Measurements from ENCODE around the gene SLC38A5. TPM values are rescaled to one million over a fixed set of nuclear protein-coding genes. Genes with fewer than 3 reads are reported as not detected.

The SLC38A5 gene
- total RNA-seq, 1 donor from 2014 or later, result 28.3 TPM

DNA sequence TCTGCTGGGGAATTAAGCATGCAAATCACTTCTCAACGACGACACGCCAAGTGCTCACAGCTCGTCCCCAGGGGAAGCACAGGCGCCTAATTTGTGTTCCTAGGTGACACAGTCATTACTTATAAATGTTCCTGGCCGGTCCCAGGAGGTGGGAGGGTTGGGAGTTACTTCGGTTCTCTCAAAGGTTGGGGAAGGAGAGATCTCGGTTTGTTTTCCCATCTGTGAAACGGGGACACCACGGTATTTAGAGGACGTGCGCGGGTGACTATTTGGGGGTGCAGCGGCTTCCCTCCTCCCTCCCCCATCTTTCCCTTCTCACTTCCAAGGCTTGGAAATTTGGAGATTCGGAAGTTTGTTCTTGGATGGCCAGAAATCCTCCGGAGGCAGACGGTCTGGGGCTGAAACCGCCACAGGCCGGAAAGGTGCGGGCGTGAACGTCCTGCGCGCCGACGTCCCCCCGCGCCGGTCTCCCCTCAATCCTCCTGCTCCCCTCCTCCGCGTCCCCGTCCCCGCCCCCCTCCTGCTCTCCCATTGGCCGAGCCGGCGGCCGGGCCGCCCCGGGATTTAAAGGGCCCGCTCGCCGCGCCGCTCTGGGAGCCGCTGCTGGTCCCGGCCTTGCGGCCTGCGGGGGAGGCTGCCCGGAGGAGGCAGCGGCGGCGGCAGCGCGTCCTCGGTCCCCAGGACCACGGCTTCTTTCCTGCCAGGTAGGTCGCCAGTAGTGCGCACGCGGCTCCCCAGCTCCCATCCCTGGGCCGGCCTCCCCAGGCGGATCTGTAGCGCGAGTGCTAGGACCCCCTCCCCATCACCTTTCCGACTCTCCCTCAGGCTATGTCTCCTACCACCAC, 38.6 kb upstream of the SLC38A5 start, which contains the start of gene PORCN:
Gene PORCN, plus strand, starts transcription at position 593 of the 845 bp plus-strand sequence. CDS start 829 bp downstream, outside the sequence.
- TF ChIP-seq, protein P1, sequence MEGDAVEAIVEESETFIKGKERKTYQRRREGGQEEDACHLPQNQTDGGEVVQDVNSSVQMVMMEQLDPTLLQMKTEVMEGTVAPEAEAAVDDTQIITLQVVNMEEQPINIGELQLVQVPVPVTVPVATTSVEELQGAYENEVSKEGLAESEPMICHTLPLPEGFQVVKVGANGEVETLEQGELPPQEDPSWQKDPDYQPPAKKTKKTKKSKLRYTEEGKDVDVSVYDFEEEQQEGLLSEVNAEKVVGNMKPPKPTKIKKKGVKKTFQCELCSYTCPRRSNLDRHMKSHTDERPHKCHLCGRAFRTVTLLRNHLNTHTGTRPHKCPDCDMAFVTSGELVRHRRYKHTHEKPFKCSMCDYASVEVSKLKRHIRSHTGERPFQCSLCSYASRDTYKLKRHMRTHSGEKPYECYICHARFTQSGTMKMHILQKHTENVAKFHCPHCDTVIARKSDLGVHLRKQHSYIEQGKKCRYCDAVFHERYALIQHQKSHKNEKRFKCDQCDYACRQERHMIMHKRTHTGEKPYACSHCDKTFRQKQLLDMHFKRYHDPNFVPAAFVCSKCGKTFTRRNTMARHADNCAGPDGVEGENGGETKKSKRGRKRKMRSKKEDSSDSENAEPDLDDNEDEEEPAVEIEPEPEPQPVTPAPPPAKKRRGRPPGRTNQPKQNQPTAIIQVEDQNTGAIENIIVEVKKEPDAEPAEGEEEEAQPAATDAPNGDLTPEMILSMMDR (IDR thresholded peaks at IDR 0.05; ENCODE audit: insufficient read depth, low read length, poor library complexity, severe bottlenecking), result no peak
- no peaks in the 10 kb centered on the region for H3K36me3 ChIP-seq (ENCODE audit: control insufficient read depth, insufficient read depth, low read length)
- no peaks in the 10 kb centered on the region for H3K27me3 ChIP-seq (ENCODE audit: control insufficient read depth, insufficient read depth, low read length)
- DNase-seq (ENCODE audit: low read depth), result no peak
- peak within 1 kb of the TSS; percentile 79 for H3K4me3 ChIP-seq (ENCODE audit: low read depth, low read length)

DNA sequence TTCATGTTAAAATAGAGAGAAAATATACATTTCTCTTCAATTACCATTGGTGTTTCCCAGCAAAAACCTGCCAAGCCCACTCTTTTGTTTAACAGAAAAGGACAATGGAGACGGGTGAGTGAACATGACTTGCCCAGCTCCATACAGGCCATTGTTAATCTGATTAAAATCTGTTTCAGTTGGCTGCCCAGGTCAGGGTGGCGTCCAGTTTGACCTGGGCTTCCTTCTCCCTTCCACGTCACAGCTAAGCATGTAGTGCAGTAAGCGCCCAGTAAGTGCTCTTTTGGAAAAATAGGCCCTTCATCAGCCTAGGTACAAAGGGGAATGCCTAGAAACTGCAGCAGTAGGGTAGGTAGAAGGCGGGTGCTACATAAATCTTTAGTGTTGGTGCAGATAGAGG, 37.2 kb upstream of the SLC38A5 start:
- Histone ChIP-seq H3K4me3 (ENCODE audit: low read depth, low read length) (no peak overlapping the region), H3K27me3 (ENCODE audit: control insufficient read depth, insufficient read depth, low read length) (no peaks in the 10 kb centered on the region), H3K36me3 (ENCODE audit: control insufficient read depth, insufficient read depth, low read length) (no peaks in the 10 kb centered on the region)
- TF ChIP-seq, protein P1 (IDR thresholded peaks at IDR 0.05; ENCODE audit: insufficient read depth, low read length, poor library complexity, severe bottlenecking), result no peak
- DNase-seq (ENCODE audit: low read depth), result no peak

DNA sequence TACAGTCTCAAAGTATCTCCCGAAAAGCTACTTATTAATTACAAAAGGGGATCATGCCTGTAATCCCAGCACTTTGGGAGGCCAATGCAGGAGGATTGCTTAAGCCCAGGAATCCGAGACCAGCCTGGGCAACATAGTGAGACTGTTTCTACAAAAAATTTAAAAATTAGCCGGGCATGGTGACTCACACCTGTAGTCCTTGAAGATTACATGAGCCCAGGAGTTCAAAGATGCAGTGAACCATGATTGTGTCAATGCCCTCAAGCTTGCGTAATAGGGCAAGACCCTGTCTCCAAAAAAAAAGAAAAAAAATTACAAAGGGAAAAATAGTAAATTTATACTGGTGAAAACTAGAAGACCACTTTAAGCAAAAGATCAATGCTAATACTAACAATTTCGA, 35.4 kb upstream of the SLC38A5 start:
- no peak overlapping the region for H3K4me3 ChIP-seq (ENCODE audit: low read depth, low read length)

DNA sequence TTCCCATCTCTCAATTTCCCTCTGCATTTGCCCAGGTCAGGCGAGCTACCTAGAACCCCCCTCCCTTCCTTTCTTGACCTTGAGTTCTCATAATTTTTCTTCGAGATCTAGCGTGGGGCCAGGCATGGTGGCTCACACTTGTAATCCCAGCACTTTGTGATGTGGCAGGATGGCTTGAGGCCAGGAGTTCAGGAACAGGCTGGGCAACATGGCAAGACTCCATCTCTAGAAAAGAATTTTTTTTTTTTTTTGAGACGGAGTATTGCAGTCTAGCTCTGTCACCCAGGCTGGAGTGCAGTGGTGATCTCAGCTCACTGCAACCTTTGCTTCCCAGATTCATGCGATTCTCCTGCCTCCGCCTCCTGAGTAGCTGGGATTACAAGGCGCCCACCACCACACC, 34.2 kb upstream of the SLC38A5 start:
- Histone ChIP-seq H3K4me3 (ENCODE audit: low read depth, low read length) (no peak overlapping the region), H3K36me3 (ENCODE audit: control insufficient read depth, insufficient read depth, low read length) (no peaks in the 10 kb centered on the region), H3K27me3 (ENCODE audit: control insufficient read depth, insufficient read depth, low read length) (no peaks in the 10 kb centered on the region)
- TF ChIP-seq, protein P1 (IDR thresholded peaks at IDR 0.05; ENCODE audit: insufficient read depth, low read length, poor library complexity, severe bottlenecking), result no peak
- no peak for DNase-seq (ENCODE audit: low read depth)

More for the DNA sequence above, 35.4 kb upstream of the SLC38A5 start:
- Histone ChIP-seq H3K36me3 (ENCODE audit: control insufficient read depth, insufficient read depth, low read length) (no peaks in the 10 kb centered on the region), H3K27me3 (ENCODE audit: control insufficient read depth, insufficient read depth, low read length) (no peaks in the 10 kb centered on the region)
- TF ChIP-seq, protein P1 (IDR thresholded peaks at IDR 0.05; ENCODE audit: insufficient read depth, low read length, poor library complexity, severe bottlenecking), result no peak
- DNase-seq (ENCODE audit: low read depth), result no peak

DNA sequence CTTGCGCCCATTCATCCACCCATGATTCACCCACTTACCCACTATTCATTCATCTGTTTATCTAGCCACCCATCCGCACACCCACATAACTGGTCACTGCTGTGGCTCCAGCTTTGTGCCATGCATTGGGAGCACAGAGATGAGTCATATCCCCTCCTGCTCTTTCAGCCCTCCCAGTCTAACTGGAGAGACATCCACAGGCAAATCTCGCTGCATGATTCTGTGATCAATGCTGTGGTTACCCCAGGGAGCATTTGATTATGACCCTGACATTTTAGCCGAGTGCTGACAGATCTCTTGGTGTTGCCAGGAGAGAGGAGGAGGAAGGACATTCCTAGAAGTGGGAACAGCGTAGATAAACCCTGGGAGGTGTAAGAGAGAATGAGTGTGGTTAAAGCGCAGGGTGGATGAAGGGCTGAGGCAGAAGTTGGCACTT, 28.3 kb upstream of the SLC38A5 start:
- no peak overlapping the region for H3K4me3 ChIP-seq (ENCODE audit: low read depth, low read length)
- peak; percentile 60 for DNase-seq (ENCODE audit: low read depth)
- no peaks in the 10 kb centered on the region for H3K27me3 ChIP-seq (ENCODE audit: control insufficient read depth, insufficient read depth, low read length)
- TF ChIP-seq, protein P1 (IDR thresholded peaks at IDR 0.05; ENCODE audit: insufficient read depth, low read length, poor library complexity, severe bottlenecking), result no peak
- H3K36me3 ChIP-seq (ENCODE audit: control insufficient read depth, insufficient read depth, low read length), result no peaks in the 10 kb centered on the region
